ENCODE results near the gene ANKDD1A.

ANKDD1A gene

DNA sequence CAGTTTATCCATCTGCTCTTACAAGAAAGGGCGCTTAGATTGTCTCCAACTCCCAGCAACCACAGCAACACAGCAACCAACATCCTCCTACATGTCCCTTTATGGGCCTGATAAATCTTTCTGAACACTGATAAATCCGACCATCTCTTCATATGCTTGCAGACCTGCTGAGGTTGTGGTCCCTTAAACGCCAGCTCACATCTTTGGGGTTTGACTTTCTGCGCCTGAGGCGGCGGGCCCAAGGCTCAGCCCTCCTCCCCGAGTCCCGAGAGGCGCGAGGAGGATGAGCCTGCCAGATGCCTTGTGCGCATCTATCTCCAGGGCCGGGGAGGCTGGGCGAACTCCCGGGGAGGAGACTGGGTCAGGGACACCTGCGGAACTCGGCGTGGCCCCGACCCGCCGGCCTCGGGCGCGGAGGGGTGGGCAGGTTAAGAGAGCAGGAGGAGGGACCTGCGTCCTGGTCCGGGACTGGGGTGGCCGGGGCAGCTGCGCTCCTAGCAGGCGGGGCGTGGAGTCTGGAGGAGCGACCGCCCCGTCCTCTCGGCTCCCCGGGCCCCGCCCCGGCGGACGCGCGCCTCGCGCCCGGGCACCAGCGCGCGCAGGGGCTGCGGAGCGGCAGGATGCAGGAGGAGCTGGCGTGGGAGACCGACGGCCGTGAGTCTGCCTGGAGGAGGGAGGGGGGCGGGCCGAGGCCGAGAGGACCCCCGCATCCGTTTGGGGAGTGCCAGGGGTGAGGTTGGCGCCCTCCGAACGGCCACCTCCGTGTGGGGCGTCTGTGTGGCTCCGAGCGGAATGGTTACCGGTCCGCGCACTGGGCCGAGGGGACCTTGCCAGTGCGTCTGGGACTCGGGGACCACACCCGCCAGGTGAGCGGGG lies at the start of gene ANKDD1A:
TSS of gene ANKDD1A (plus strand) at position 592 of the 876 bp plus-strand sequence. CDS start at position 621, 29 bp downstream.
- peak; percentile 56 for DNase-seq (ENCODE audit: low spot score)

DNA sequence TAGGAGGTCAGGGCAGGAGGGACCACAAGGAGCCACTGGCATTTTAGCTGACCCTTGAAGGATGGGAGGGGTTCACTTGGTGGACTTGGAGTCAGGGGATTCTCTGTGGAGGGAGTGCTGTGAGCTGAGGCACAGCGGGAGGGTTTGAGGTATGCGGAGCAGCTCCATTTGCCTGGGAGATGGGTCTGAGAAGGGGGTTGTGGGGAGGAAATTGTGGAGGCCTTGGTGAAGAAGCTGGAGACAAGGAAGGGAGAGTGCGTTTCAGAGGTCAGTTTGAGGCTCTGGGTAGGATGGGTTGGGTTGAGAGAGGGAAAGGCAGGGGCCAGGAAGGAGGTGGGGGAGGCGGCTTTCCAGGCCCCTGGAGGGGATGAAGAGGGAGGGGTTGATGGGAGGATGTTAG lies 49.7 kb upstream of the ANKDD1A start:
- DNase-seq (ENCODE audit: low spot score): no peak

DNA sequence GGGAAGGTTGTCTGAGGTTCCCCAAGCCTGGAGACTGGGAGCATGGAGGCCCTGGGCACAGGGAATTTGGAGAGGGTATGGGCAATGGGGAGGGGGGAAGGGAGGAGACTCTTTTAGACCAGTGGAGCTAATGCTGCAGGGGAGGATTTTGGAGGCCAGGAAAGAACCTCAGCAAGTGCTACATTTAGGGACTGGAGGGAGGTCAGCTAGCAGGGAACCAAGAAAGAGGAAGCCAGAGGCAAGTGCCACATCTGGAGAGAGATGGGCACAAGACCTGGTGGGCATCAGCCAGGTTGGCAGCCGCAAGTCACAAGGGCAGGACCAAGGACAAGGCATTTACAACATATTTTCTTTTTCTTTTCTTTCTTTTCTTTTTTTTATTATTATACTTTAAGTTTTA lies 49.3 kb upstream of the ANKDD1A start:
- DNase-seq (ENCODE audit: low spot score): no peak

DNA sequence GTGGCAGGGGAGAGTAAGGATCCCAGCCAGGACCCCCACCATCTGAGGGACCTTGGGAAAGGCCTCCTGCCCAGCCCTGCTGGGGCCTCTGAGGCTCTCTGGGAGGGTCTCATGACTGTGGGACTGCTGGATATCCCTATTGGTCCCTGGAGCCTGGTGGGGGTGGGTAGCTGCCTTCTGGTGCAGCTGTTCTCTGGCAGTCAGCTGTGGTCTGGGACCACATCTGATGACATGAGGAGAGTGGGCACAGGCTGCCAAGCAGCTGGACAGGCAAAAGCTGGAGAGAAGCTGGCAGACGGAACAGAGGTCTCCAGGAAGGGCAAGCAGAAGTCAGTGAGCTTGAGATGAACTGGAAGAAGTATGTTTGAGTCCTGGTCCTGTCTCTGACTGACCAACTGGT lies 47.6 kb upstream of the ANKDD1A start:
- no peak for DNase-seq (ENCODE audit: low spot score)

DNA sequence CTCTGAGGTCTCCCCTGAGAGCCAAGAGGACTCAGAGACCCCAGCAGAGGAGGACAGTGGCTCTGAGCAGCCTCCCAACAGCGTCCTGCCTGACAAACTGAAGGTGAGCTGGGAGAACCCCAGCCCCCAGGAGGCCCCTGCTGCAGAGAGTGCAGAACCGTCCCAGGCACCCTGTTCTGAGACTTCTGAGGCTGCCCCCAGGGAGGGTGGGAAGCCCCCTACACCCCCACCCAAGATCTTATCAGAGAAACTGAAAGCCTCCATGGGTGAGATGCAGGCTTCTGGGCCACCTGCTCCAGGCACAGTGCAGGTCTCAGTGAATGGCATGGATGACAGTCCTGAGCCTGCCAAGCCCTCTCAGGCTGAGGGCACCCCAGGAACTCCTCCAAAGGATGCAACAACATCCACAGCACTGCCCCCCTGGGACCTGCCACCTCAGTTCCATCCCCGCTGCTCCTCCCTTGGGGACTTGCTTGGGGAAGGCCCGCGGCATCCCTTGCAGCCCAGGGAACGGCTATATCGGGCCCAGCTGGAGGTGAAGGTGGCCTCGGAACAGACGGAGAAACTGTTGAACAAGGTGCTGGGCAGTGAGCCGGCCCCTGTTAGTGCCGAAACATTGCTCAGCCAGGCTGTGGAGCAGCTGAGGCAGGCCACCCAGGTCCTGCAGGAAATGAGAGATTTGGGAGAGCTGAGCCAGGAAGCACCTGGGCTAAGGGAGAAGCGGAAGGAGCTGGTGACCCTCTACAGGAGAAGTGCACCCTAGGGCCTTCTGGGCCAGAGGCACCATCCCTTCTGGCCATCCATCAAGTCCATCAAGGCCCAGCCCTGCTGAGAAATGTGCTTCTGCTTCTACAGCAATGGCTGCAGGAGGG lies 46.3 kb upstream of the ANKDD1A start:
- no peak for DNase-seq (ENCODE audit: low spot score)

DNA sequence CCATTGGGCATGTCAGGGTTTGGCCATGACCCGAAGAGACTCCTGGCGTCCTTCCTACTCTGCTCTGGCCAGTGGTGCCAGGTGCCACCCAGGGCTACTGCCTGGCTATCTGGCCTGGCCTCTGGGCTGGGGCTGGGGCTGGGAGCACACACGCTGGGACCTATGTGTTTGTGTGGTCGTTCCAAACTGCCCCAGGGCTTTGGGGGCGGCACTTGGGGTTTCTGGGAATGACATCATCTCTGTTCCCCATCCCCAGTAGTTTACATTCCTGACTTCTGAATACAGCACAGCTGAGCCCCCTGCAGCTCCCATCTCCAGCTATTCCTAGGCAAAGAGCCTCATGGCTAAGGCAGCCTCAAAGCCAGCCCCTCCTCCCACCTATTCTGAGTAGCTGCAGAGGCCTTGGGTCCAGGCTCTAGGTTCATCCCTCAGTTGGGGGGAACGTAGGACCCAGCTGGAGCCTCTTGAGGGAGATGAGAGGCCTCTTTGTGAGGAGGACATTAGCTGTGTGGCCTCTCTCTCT lies 45.6 kb upstream of the ANKDD1A start:
- no peak for DNase-seq (ENCODE audit: low spot score)

DNA sequence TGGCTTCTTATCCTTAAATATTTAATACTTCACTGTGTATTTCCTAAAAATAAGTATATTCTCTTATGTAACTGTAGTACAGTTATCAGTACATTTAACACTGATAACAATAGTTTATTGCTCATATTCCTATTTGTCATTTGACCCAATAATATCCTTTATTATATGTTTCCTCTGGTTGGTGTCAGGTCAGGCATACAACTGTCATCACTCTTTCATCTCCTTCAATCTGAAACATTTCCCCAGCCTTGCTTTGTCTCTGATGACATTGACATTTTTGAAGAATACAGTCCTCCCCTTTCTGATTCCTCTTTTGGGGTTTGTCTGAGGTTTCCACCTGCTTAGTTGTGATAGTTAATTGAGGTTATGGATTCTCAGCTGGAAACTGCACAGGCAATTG lies 42.2 kb upstream of the ANKDD1A start:
- no peak for DNase-seq (ENCODE audit: low spot score)

DNA sequence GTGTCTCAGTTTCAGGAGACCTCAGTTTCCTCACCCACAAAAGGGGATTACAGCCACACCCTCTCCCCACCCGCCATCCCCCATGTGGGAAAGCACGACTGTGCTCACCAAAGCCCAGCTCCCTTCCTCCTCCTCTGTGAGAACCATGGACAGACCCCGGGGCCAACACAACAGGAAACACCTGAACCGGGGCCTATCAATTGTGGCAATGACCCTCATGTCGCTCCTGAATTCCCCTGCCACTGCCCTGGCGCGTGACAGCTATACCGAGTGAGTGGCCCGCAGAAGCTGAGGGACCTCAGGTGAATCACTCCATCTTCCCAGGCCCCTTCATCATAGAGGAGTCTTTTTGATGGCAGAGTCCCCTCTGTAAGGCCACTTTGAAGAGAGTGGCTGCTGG lies 41.3 kb upstream of the ANKDD1A start:
- DNase-seq (ENCODE audit: low spot score): no peak

DNA sequence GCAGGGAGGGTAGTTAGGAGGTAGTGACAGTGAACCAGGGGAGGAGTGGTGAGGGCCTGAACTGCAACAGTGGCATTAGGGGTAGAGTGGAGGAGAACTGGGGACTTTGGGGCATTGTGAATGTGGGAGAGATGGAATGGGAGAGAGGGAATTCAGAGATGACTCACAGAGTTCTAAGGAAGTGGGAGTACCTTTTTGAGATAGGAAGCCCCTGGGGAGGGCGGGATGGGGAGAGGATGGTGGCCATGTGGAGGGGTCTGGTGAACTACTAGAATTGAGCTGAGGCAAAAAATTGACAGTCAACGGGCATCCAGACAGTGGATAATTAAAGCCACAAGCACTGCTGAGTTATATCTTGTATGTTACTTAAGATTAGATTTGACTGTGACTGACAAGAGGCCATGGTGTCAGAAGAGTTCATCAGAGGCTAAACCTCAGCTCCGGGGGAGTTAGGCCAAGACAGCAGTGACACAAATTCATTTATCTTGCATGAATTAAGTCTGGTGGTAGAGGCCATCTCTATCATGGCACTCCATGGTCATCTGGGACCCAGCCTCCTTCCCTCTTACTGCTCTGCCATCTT lies 36.0 kb upstream of the ANKDD1A start:
- DNase-seq (ENCODE audit: low spot score): no peak

DNA sequence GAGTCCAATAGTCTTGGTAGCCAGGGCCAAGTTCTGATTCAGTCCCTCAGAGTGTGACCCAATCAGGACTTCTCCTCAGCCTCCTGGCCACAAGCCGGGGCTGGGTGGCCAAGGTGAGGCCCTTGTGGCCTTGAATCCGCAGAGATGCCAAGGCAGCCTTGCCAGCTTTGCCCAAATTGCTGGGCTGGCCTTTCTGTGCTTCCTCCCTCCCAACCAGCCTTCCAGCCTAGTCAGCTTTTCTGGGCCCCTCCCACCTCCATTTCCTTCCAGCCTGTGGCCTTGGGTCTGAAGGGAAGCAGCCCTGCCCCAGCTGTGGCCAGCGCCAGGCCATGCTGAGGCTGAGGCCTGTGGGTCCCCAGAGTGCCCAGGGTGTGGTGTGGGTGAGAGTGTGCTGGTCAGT lies 34.3 kb upstream of the ANKDD1A start:
- no peak for DNase-seq (ENCODE audit: low spot score)

DNA sequence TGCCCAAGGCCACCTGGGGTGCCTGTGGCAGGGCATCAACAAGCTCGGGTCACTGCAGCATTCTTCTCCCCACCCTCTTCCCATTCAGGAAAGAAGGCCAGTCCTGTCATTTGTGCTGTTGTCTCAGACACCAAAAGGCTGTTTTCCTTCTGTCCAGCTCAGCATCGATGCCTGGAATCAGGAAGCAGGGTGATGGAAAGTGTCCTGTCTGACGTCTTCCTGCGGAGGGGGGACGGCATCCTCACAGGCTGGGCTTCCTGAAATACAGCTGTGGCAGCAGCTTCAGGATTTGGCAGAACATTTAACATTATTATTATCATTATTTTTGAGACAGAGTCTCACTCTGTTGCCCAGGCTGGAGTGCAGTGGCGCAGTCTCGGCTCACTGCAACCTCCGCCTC lies 33.0 kb upstream of the ANKDD1A start:
- DNase-seq (ENCODE audit: low spot score): no peak

DNA sequence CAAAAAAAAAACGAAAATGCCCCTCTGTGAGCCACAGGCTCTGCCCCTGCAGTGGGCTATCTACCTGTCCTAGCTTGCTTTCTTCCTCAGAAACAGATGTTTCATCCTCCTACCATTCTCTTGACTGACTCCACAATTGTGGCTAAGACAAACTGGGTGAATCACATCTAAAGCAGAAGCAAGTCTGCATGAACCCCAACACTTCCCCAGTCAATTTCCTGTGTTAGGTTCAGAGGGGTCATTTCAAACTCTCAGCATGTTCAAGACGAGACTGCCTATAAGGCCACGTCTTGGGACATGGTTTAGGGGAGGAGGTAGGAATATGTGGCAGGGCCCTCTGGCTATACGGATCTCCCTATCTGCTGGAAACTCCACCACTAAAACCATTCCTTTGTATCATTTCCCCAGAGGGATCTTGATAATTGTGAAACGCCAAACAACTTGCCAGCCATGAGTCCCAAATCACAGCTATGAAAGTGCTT lies 28.6 kb upstream of the ANKDD1A start:
- no peak for DNase-seq (ENCODE audit: low spot score)

DNA sequence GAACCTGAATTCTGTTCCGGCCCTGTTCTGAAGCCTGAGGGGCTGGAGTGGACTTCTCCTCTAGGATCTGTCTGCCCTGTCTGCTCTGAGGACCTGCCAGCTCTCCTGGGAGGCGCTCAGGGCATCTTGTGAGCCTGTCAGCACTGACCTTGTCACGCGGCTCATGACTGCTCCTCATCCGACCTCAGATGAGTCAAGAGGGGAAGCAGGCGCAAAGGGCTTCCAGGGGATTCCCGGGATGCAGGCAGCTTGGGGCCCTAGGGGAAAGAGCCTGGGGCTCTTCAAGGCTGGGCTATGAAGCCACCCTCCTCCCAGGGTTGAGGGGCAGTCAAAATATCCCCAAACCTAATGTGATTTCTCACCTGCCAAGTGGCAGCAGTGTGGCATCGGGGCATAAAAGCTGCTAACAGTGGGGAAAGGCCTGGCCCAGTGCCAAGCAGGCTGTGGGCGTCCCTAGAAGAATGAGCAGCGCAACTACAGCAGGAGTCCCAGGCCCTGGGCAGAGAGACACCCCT lies 27.6 kb upstream of the ANKDD1A start:
- DNase-seq (ENCODE audit: low spot score): peak; percentile 82

DNA sequence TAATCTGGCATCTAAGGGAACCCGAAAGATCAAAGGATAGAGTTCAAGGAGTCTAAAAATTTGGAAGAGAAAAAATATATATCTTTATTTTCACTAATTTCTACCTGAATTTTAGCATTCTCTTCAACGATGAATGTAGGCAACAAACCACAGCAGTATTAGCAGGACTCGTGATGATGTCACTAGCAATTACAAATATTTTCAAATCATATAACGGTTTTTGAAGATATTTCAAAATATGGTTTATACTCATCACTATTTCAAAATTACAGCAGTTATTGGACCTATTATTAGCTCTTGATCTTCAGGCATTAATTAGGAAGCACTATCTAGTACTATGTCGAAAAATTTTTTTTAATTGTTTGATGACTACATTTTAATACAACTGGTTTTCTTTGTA lies 27.0 kb upstream of the ANKDD1A start:
- DNase-seq (ENCODE audit: low spot score): no peak

DNA sequence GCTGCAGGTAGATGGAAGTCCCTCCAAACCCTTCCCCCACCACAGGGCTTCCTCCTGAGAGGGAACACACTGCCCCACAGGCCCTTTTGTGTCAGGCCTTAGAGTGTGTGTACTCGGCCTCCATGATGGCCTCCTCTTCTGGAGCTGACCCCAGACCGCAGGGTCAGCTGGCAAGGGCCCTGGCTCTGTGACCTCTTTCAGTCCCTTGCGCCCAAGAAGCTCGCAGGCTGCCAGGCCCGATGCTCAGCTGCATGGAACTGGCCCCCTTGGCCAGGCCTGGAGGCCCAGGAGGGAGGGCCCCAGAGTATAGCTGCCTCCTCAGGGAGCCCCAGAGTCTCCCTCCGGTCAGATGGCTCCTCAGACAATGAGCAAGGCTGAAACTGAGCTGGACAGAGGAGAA lies 23.4 kb upstream of the ANKDD1A start:
- DNase-seq (ENCODE audit: low spot score): no peak

DNA sequence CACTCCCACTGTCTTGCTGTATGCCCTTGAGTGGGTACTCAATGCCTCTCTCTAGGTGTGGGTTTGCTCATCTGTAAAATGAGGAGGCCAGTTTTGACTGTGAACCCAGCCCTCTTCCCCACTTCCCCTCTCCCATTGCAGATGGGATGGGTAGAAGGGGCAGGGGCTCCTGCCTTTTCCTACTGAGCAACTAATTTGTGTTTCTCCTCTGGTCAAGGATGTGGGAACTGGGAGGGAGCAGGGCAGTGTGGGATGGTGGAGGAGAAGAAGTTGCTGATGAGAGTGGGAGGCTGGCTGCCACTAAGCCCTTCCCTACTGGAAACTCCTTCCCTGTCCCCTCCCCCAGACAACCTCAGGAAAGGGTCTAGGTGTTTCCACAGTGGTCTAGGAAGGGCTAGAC lies 20.1 kb upstream of the ANKDD1A start:
- no peak for DNase-seq (ENCODE audit: low spot score)

DNA sequence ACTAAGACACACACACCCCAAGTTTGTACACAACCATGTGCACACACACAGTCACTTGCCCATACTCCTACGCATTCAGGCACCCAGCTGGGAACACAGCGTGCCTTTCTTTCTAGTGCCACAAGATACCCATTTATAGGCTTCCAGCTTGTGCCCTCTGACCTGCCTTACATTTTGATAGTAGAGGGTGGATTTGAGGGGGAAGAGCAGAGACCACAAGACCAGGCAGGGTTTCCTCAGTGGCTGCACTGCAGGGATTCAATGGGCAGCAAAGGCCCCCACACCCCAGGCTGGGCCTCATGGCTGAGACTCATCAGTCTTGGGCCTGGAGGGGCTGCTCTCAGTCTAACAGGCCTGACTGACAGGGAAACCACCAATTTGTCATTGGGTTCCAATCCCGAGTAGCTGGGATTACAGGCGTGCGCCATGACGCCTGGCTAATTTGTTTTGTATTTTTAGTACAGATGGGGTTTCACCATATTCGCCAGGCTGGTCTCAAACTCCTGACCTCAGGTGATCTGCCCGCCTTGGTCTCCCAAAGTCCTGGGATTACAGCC lies 18.8 kb upstream of the ANKDD1A start:
- DNase-seq (ENCODE audit: low spot score): no peak

DNA sequence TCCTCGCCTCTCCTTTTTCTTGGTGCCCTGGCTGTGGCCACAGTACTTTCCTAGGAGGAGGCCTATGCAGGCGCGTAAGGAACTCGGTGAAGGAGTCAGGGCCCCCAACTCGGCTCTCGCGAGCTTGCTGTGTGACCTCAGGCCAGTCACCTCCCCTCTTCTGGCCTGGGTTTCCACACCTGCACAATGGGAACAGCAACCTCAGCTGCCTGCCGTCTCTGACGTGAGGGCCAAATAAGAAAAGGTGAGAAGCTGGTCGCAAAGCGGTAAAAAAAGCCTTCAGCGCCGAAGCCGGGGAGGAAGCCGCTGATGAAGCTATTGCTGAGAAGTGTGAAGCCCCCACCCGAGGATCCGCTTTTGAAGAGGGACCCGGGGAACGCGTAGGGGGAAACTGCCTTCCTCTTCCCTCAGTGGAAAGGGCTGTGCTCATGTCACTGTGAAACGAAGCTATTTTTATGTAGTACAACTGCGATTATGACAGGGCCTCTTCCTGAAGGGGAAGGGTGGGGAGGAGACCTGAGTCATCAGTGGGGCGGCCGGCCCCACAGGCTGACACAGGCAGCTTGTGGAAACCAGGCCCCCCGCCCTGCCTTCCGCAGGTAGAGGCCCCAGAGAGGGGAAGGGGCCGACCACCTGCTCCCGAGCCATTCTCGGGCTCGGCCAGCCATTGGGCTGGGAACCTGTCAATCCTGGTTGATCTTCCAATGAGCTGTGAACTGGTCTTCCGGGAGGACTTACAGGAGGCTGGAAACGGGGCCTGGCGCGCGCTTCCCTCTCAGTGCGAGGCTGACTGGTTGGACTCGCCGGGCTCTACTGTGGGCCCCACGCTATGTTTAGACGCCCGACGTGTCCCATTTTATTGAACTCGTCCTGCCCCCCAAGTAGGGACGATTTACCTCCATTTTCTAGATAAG lies 18.0 kb upstream of the ANKDD1A start:
- DNase-seq (ENCODE audit: low spot score): no peak

DNA sequence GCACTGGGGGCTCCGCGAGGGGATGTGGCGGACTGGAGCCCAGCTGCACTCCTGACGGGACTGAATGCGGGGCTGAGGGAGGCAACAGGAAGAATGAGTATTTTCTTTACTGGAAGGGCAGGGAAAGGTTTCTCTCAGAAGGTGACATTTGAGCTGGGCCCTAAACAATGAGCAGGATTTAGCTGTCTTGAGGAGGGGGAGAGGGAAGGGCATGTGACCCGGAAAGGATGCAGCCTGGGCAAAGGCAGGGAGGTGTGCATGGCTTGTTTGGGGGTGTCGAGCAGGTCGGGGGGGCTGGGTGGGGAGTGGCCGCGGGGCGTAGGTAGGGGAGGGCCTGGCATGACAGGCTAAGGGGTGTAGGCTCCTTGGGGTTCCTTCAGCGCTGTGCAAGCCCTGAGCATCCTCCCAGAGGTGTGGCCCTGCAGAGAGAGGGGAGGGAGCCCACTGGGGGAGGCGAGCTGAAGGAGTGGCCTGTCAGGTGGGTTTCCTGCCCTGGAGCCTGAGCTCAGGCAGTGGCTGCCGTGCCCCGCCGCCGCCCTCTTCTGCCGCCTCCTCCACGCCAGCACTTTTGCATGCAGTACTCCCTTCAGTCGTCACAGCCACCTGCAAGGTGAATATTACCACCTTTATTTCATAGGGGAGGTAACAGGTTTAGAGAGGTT lies 17.2 kb upstream of the ANKDD1A start:
- no peak for DNase-seq (ENCODE audit: low spot score)
